ENCODE results near the gene PTPRK. TPM values are rescaled to one million over a fixed set of nuclear protein-coding genes. Genes with fewer than 3 reads are reported as not detected.

Gene PTPRK
- total and polyA plus RNA-seq, 9 of the 15 experiments (the other 6 are each of a cell fraction or from before 2014, with no cell fraction given): 0.04 to 0.51 TPM; not detected in 7

DNA sequence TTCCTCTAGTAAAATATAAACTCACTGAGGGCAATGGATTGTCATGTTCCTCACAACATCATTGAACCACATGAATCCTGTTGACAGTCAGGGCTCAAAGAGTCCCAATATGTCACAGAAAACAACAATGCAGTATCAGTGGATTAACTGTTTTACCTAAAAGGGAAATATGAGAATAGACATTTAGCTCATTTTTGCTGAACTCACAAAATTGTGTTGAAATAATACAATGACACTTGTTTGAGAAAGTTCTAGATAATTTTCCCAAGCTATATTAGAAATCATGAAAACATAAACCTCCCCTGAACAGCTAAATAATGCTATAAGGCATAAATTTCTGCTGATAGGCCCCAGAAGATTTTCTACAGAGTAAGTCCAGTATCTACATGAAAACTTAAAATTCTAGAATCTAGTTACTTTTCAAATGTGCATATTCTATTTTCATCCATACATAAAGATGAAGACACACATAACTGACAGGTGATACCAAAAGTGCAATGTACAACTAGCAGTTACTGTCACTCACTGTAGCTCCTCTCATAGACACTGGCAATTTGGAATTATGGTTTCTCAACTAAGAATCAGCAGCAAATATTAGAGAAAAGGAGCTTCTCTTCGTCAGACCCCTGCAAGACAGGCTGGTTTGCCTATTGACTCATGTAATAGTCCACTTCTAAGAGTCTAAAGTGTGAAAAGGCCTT lies 269.9 kb downstream of the PTPRK start:
- Histone ChIP-seq H3K4me3 (no peak overlapping the region), H3K4me2 (ENCODE audit: insufficient read depth, low read length) (no peak overlapping the region), H3K9me3 (replicated peaks; ENCODE audit: control insufficient read depth, insufficient read depth, low read depth, low read length) (0 out of 2 replicates have a peak, but pooled peaks cover 1% of the 10 kb centered on the region), H3K27me3 (ENCODE audit: control insufficient read depth in 2 of 2, insufficient read depth in 2 of 2, low read length in 2 of 2) (no peaks in the 10 kb centered on the region), H3K79me2 (ENCODE audit: control insufficient read depth, insufficient read depth, low read length) (no peaks in the 10 kb centered on the region), H3K9ac (ENCODE audit: insufficient read depth in 1 of 2, low read depth in 2 of 2, low read length in 2 of 2) (no peak overlapping the region), H3K4me1 (replicated peaks in 1 of 2; ENCODE audit: control insufficient read depth in 2 of 2, insufficient read depth in 2 of 2, low read length in 2 of 2) (no peaks in the 10 kb centered on the region), H3K27ac (ENCODE audit: extremely low read depth, low read depth, low read length) (no peak overlapping the region), H3K9me1 (ENCODE audit: control insufficient read depth, insufficient read depth, low read length) (no peaks in the 10 kb centered on the region), H3K36me3 (ENCODE audit: control insufficient read depth, insufficient read depth, low read length) (no peaks in the 10 kb centered on the region), H2AFZ (ENCODE audit: low read depth, low read length) (no peak overlapping the region), H4K20me1 (replicated peaks; ENCODE audit: control insufficient read depth, insufficient read depth, low read length) (no peaks in the 10 kb centered on the region)
- intact Hi-C loops (cut with micrococcal nuclease) (no loop called here), in situ Hi-C loops (cut with MboI) (no loop called here)
- FAIRE-seq: no peak
- no peak for DNase-seq (ENCODE audit: extremely low read depth in 1 of 4, low spot score in 3 of 4)
- CTCF ChIA-PET (ENCODE audit: low intra/inter-chr PET ratio): no interaction called here
- 0% methylated on average over 1 of the region's 1 CpG for WGBS (ENCODE audit: insufficient coverage, low coverage, missing lambda C conversion rate)
- no peak for ATAC-seq
- POLR2A ChIA-PET: no interaction called here
- BruUV-seq (replicated peaks): no TSS peak
- TF ChIP-seq MAFK (IDR thresholded peaks at IDR 0.05; ENCODE audit: low read length) (no peak), ZKSCAN8 (CRISPR knock-in tag; IDR thresholded peaks at IDR 0.05) (no peak), NR3C1 (CRISPR knock-in tag; IDR thresholded peaks at IDR 0.05) (no peak), ZNF507 (tag; conservative IDR thresholded peaks at IDR 0.05) (no peak), ZSCAN32 (CRISPR knock-in tag; IDR thresholded peaks at IDR 0.05) (no peak), ZNF165 (CRISPR knock-in tag; IDR thresholded peaks at IDR 0.05; ENCODE audit: borderline replicate concordance) (no peak), HNRNPL (IDR thresholded peaks at IDR 0.05; ENCODE audit: low read depth, low read length) (no peak), CBX5 (IDR thresholded peaks at IDR 0.05; ENCODE audit: borderline replicate concordance, low read depth) (no peak), PHF21A (IDR thresholded peaks at IDR 0.05; ENCODE audit: borderline replicate concordance, low read depth) (no peak), RBBP5 (IDR thresholded peaks at IDR 0.05; ENCODE audit: borderline replicate concordance, insufficient read depth, low read length, poor library complexity, severe bottlenecking) (no peak), NFE2 (IDR thresholded peaks at IDR 0.05; ENCODE audit: low read depth) (no peak), NONO (IDR thresholded peaks at IDR 0.05; ENCODE audit: low read depth in 2 of 2, low read length in 1 of 2) (no peak), SMAD2 (IDR thresholded peaks at IDR 0.05; ENCODE audit: low read depth, low read length) (no peak), FOXK1 (CRISPR knock-in tag; IDR thresholded peaks at IDR 0.05; ENCODE audit: borderline replicate concordance) (no peak), BDP1 (IDR thresholded peaks at IDR 0.05; ENCODE audit: insufficient read depth, insufficient read length) (no peak)
- TF ChIP-seq, protein P1, sequence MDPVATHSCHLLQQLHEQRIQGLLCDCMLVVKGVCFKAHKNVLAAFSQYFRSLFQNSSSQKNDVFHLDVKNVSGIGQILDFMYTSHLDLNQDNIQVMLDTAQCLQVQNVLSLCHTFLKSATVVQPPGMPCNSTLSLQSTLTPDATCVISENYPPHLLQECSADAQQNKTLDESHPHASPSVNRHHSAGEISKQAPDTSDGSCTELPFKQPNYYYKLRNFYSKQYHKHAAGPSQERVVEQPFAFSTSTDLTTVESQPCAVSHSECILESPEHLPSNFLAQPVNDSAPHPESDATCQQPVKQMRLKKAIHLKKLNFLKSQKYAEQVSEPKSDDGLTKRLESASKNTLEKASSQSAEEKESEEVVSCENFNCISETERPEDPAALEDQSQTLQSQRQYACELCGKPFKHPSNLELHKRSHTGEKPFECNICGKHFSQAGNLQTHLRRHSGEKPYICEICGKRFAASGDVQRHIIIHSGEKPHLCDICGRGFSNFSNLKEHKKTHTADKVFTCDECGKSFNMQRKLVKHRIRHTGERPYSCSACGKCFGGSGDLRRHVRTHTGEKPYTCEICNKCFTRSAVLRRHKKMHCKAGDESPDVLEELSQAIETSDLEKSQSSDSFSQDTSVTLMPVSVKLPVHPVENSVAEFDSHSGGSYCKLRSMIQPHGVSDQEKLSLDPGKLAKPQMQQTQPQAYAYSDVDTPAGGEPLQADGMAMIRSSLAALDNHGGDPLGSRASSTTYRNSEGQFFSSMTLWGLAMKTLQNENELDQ (CRISPR knock-in tag; IDR thresholded peaks at IDR 0.05; ENCODE audit: borderline replicate concordance): no peak
- TF ChIP-seq, protein P2, sequence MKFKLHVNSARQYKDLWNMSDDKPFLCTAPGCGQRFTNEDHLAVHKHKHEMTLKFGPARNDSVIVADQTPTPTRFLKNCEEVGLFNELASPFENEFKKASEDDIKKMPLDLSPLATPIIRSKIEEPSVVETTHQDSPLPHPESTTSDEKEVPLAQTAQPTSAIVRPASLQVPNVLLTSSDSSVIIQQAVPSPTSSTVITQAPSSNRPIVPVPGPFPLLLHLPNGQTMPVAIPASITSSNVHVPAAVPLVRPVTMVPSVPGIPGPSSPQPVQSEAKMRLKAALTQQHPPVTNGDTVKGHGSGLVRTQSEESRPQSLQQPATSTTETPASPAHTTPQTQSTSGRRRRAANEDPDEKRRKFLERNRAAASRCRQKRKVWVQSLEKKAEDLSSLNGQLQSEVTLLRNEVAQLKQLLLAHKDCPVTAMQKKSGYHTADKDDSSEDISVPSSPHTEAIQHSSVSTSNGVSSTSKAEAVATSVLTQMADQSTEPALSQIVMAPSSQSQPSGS (CRISPR knock-in tag; IDR thresholded peaks at IDR 0.05): no peak
- TF ChIP-seq, protein P3, sequence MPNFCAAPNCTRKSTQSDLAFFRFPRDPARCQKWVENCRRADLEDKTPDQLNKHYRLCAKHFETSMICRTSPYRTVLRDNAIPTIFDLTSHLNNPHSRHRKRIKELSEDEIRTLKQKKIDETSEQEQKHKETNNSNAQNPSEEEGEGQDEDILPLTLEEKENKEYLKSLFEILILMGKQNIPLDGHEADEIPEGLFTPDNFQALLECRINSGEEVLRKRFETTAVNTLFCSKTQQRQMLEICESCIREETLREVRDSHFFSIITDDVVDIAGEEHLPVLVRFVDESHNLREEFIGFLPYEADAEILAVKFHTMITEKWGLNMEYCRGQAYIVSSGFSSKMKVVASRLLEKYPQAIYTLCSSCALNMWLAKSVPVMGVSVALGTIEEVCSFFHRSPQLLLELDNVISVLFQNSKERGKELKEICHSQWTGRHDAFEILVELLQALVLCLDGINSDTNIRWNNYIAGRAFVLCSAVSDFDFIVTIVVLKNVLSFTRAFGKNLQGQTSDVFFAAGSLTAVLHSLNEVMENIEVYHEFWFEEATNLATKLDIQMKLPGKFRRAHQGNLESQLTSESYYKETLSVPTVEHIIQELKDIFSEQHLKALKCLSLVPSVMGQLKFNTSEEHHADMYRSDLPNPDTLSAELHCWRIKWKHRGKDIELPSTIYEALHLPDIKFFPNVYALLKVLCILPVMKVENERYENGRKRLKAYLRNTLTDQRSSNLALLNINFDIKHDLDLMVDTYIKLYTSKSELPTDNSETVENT (CRISPR knock-in tag; IDR thresholded peaks at IDR 0.05): no peak

Measured in K562 (cell line).